ENCODE results near the gene TROAP. TPM values are rescaled to one million over a fixed set of nuclear protein-coding genes. Genes with fewer than 3 reads are reported as not detected.
"Not testable (repeated sequence)": the region's sequence is repeated elsewhere in the genome, so short reads cannot be mapped to it uniquely, and the experiment has no call there.

Gene TROAP
- total RNA-seq, 1 donor from 2014 or later: 44.9 TPM

DNA sequence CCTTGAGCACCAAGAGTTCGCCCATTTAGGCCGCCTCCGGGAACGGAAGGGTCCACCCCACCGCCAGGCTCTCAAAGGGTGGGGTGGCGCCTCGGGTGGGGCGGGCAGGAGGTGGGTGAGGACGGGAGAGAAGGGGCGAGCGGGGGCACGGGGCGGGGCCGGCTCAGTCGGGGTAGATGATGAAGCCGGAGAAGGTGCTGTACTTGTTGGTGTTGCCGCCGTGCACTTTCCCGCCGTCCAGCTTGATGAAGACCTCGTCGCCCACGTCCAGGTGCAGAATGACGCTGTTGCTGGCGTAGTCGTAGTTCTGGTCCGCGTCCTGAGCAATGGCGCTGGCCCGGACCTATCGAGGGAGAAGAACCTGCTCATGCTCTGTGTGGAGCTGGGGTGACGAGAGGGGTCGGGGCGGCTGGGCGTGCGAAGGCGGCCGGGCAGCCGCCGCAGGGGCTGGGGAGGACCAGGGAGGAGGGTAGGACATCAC, 9.9 kb downstream of the TROAP start:
- Mint-ChIP-seq H3K36me3 (ENCODE audit: insufficient read depth) (peaks cover 3% of the 10 kb centered on the region), H3K9me3 (ENCODE audit: low read depth) (no peaks in the 10 kb centered on the region), H3K4me1 (ENCODE audit: low read depth) (peaks cover 9% of the 10 kb centered on the region), H3K27ac (no peak overlapping the region), H3K27me3 (peaks cover 35% of the 10 kb centered on the region), H3K4me3 (ENCODE audit: low read depth) (no peak overlapping the region)
- DNase-seq (ENCODE audit: low spot score, unreplicated experiment): no peak
- no peak for TF ChIP-seq CTCF (IDR thresholded peaks at IDR 0.05; ENCODE audit: unreplicated experiment)

DNA sequence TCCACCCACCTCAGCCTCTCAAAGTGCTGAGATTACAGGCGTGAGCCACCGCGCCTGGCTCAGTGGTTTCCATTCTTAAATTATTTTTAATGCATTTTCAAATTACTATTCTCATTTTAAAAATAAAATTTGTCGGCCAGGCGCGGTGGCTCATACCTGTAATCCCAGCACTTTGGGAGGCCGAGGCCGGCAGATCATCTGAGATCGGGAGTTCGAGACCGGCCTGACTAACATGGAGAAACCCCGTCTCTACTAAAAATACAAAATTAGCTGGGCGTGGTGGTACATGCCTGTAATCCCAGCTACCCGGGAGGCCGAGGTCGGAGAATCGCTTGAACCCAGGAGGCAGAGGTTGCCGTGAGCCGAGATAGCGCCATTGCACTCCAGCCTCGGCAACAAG, 10.7 kb downstream of the TROAP start:
- peaks cover 10% of the 10 kb centered on the region for H3K4me1 Mint-ChIP-seq (ENCODE audit: low read depth)
- H3K27me3 Mint-ChIP-seq: peaks cover 43% of the 10 kb centered on the region
- not testable (repeated sequence) for H3K27ac Mint-ChIP-seq; H3K36me3 Mint-ChIP-seq (ENCODE audit: insufficient read depth); DNase-seq (ENCODE audit: low spot score, unreplicated experiment); H3K9me3 Mint-ChIP-seq (ENCODE audit: low read depth); H3K4me3 Mint-ChIP-seq (ENCODE audit: low read depth)

DNA sequence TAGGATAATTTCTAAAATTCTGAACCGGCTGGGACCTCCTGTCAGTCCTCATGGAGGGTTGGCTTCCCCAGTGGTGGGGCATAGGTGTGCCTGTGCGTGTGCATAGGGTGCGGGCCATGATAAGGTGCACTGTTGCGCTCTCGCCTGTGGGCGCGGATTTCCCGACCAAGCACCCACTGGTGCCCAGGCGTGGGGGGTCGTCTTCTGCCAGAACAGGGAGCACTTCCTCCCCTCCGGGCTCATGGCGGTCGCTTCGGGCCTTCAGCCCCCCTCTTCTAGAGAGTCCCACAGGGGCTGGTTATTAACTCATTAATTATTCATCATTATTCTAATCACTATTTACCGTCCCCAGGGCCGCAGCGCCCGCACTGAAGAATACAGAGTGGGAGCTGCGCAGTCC, 11.2 kb downstream of the TROAP start:
- Mint-ChIP-seq H3K27me3 (peaks cover 48% of the 10 kb centered on the region), H3K9me3 (ENCODE audit: low read depth) (no peaks in the 10 kb centered on the region), H3K4me1 (ENCODE audit: low read depth) (peaks cover 10% of the 10 kb centered on the region), H3K4me3 (ENCODE audit: low read depth) (no peak overlapping the region), H3K27ac (no peak overlapping the region), H3K36me3 (ENCODE audit: insufficient read depth) (peaks cover 3% of the 10 kb centered on the region)
- TF ChIP-seq CTCF (IDR thresholded peaks at IDR 0.05; ENCODE audit: unreplicated experiment): no peak
- DNase-seq (ENCODE audit: low spot score, unreplicated experiment): no peak

GRCh38 chr12:49334681-49335080, 11.6 kb downstream of the TROAP start:
- no peak overlapping the region for H3K27ac Mint-ChIP-seq
- peaks cover 52% of the 10 kb centered on the region for H3K27me3 Mint-ChIP-seq
- peaks cover 3% of the 10 kb centered on the region for H3K36me3 Mint-ChIP-seq (ENCODE audit: insufficient read depth)
- peaks cover 10% of the 10 kb centered on the region for H3K4me1 Mint-ChIP-seq (ENCODE audit: low read depth)
- DNase-seq (ENCODE audit: low spot score, unreplicated experiment): no peak
- H3K4me3 Mint-ChIP-seq (ENCODE audit: low read depth): no peak overlapping the region
- no peaks in the 10 kb centered on the region for H3K9me3 Mint-ChIP-seq (ENCODE audit: low read depth)
- TF ChIP-seq CTCF (IDR thresholded peaks at IDR 0.05; ENCODE audit: unreplicated experiment): no peak

- Mint-ChIP-seq H3K27me3 (peaks cover 59% of the 10 kb centered on the region), H3K4me1 (ENCODE audit: low read depth) (peaks cover 10% of the 10 kb centered on the region), H3K9me3 (ENCODE audit: low read depth) (no peaks in the 10 kb centered on the region), H3K27ac (no peak overlapping the region), H3K4me3 (ENCODE audit: low read depth) (no peak overlapping the region), H3K36me3 (ENCODE audit: insufficient read depth) (peaks cover 3% of the 10 kb centered on the region)
- DNase-seq (ENCODE audit: low spot score, unreplicated experiment): no peak
- TF ChIP-seq CTCF (IDR thresholded peaks at IDR 0.05; ENCODE audit: unreplicated experiment): no peak
Observed at GRCh38 chr12:49335118-49335954, 12.3 kb downstream of the TROAP start.
